DOHH2 (cell line): Measurements from ENCODE around the gene ITGA3.
A peak's percentile ranks its signal among the peaks of the same experiment; 100 is the strongest.

ENCODE experiments used
- H3F3A ChIP-seq: fragments of 200-600 bp; sonication (generic), shearing (Covaris generic); 2 replicates; pipeline ENCODE4 v1.6.0; 2016; ENCODE audit warnings: antibody characterized with exemption, mild to moderate bottlenecking; ENCODE audit not compliant: control insufficient read depth, insufficient read depth
- H3K27ac ChIP-seq: fragments of 200-600 bp; sonication (generic); 2 replicates; pipeline ENCODE4 v1.5.1; 2014; ENCODE audit warnings: low read depth, mild to moderate bottlenecking, low read length, moderate library complexity
- H3K27me3 ChIP-seq: fragments of 200-600 bp; sonication (generic); 2 replicates; pipeline ENCODE4 v1.6.1; 2014; ENCODE audit warnings: mild to moderate bottlenecking, low read length, mixed read lengths; ENCODE audit not compliant: control insufficient read depth
- H3K36me3 ChIP-seq: fragments of 200-600 bp; sonication (generic); 2 replicates; pipeline ENCODE4 v1.6.1; 2014; ENCODE audit warnings: mild to moderate bottlenecking, low read length, moderate library complexity, mixed read lengths; ENCODE audit not compliant: control insufficient read depth
- H3K4me1 ChIP-seq: fragments of 200-600 bp; sonication (generic); 2 replicates; pipeline ENCODE4 v1.6.1; 2014; ENCODE audit warnings: mild to moderate bottlenecking, low read length, mixed read lengths; ENCODE audit not compliant: control insufficient read depth
- H3K4me2 ChIP-seq: fragments of 200-600 bp; sonication (generic); 2 replicates; pipeline ENCODE4 v1.6.0; 2014; ENCODE audit warnings: mild to moderate bottlenecking, low read length, moderate library complexity
- H3K4me3 ChIP-seq: fragments of 200-600 bp; sonication (generic); 2 replicates; pipeline ENCODE4 v1.5.1; 2014; ENCODE audit warnings: mild to moderate bottlenecking, low read length, mixed read lengths
- H3K79me2 ChIP-seq: fragments of 200-600 bp; sonication (generic); 2 replicates; pipeline ENCODE4 v1.6.1; 2014; ENCODE audit warnings: mild to moderate bottlenecking, low read length, mixed read lengths; ENCODE audit not compliant: control insufficient read depth
- H3K9me2 ChIP-seq: fragments of 200-600 bp; sonication (generic); replicated peaks from 2 replicates; pipeline ENCODE4 v1.6.1; 2014; ENCODE audit warnings: mild to moderate bottlenecking, low read length, mixed read lengths; ENCODE audit not compliant: control insufficient read depth
- H3K9me3 ChIP-seq: fragments of 200-600 bp; sonication (generic); 2 replicates; pipeline ENCODE4 v1.6.1; 2014; ENCODE audit warnings: antibody characterized with exemption, low read length, mixed read lengths; ENCODE audit not compliant: control insufficient read depth, insufficient read depth
- H4K20me1 ChIP-seq: fragments of 200-600 bp; sonication (generic); 2 replicates; pipeline ENCODE4 v1.6.0; 2014; ENCODE audit warnings: low read depth, mild to moderate bottlenecking, antibody characterized with exemption, low read length, moderate library complexity; ENCODE audit not compliant: control insufficient read depth, insufficient read depth
- CTCF ChIP-seq: fragments of 200-600 bp; sonication (generic); IDR thresholded peaks from one replicate; pipeline ENCODE4 v1.5.1; 2014; ENCODE audit warnings: antibody characterized with exemption, mild to moderate bottlenecking, low read depth, low read length; ENCODE audit not compliant: poor library complexity, severe bottlenecking
- EZH2phosphoT487 ChIP-seq: fragments of 200-600 bp; sonication (generic); IDR thresholded peaks from 2 replicates; pipeline ENCODE4 v1.6.1; 2017; ENCODE audit warnings: borderline replicate concordance, mild to moderate bottlenecking, antibody characterized with exemption, low read length, moderate library complexity, mixed read lengths

The ITGA3 gene

GRCh38 chr17:50096758-50097157 is 40.8 kb downstream of the ITGA3 start:
- H3K9me3 ChIP-seq: no peaks in the 10 kb centered on the region
- H3K4me3 ChIP-seq: no peak overlapping the region
- H3K27me3 ChIP-seq: no peaks in the 10 kb centered on the region
- peak overlapping the region; percentile 99; the same call in 1 of the 2 replicates for H3K4me2 ChIP-seq
- H3K27ac ChIP-seq: no peak overlapping the region
- H3K4me1 ChIP-seq: peaks cover 20% of the 10 kb centered on the region
- H3K9me2 ChIP-seq: no peaks in the 10 kb centered on the region
- H3F3A ChIP-seq: no peaks in the 10 kb centered on the region
- no peaks in the 10 kb centered on the region for H3K36me3 ChIP-seq
- peaks cover 5% of the 10 kb centered on the region for H3K79me2 ChIP-seq
- no peaks in the 10 kb centered on the region for H4K20me1 ChIP-seq
- TF ChIP-seq EZH2phosphoT487: no peak
- TF ChIP-seq CTCF: no peak

GRCh38 chr17:50097455-50097854 is 41.5 kb downstream of the ITGA3 start:
- Histone ChIP-seq H3F3A (no peaks in the 10 kb centered on the region), H3K9me3 (no peaks in the 10 kb centered on the region), H3K27me3 (no peaks in the 10 kb centered on the region), H3K79me2 (peaks cover 5% of the 10 kb centered on the region), H3K27ac (no peak overlapping the region), H3K9me2 (no peaks in the 10 kb centered on the region), H3K36me3 (no peaks in the 10 kb centered on the region), H3K4me3 (no peak overlapping the region), H4K20me1 (no peaks in the 10 kb centered on the region), H3K4me1 (peaks cover 20% of the 10 kb centered on the region), H3K4me2 (no peak overlapping the region)
- no peak for TF ChIP-seq EZH2phosphoT487
- TF ChIP-seq CTCF: no peak

- H3K36me3 ChIP-seq: no peaks in the 10 kb centered on the region
- H3K4me2 ChIP-seq: no peak overlapping the region
- H3K9me2 ChIP-seq: no peaks in the 10 kb centered on the region
- H3K4me1 ChIP-seq: peaks cover 20% of the 10 kb centered on the region
- no peaks in the 10 kb centered on the region for H3K27me3 ChIP-seq
- no peaks in the 10 kb centered on the region for H3F3A ChIP-seq
- no peak overlapping the region for H3K27ac ChIP-seq
- no peaks in the 10 kb centered on the region for H3K9me3 ChIP-seq
- H4K20me1 ChIP-seq: no peaks in the 10 kb centered on the region
- no peak overlapping the region for H3K4me3 ChIP-seq
- peaks cover 5% of the 10 kb centered on the region for H3K79me2 ChIP-seq
- no peak for TF ChIP-seq EZH2phosphoT487
- TF ChIP-seq CTCF: no peak
Measured at GRCh38 chr17:50097926-50098325, 42.0 kb downstream of the ITGA3 start.

- Histone ChIP-seq H3K4me1 (peaks cover 20% of the 10 kb centered on the region), H3K4me2 (no peak overlapping the region), H3K9me3 (no peaks in the 10 kb centered on the region), H4K20me1 (no peaks in the 10 kb centered on the region), H3F3A (no peaks in the 10 kb centered on the region), H3K27me3 (no peaks in the 10 kb centered on the region), H3K79me2 (peaks cover 5% of the 10 kb centered on the region), H3K36me3 (no peaks in the 10 kb centered on the region), H3K9me2 (no peaks in the 10 kb centered on the region), H3K4me3 (no peak overlapping the region), H3K27ac (no peak overlapping the region)
- TF ChIP-seq EZH2phosphoT487 (no peak), CTCF (no peak)
Measured at GRCh38 chr17:50098583-50098982, 42.7 kb downstream of the ITGA3 start.
